GM12878 (cell line): ENCODE measurements around the gene CLCNKA. TPM values are rescaled to one million over a fixed set of nuclear protein-coding genes. Genes with fewer than 3 reads are reported as not detected.

Source experiments
- ATAC-seq: fragments of 200-7000 bp; cut with Tn5 transposase; 3 replicates; pipeline ENCODE4 v1.9.1; 2020; ENCODE audit warnings: mild to moderate bottlenecking, moderate library complexity
- BruUV-seq: library from RNA; stranded (reverse); fragments of 400-500 nt; replicated peaks from 2 replicates; lab custom pipeline; 2021; lab: Mats Ljungman, UMichigan
- CTCF ChIA-PET: fragments of 300-600 bp; sonication (Branson Sonifier 250); formaldehyde crosslinking; extraction: SDS; loops from one replicate; lab custom pipeline; 2021; ENCODE audit warnings: inconsistent platforms; lab: Yijun Ruan, JAX
- POLR2A ChIA-PET: fragments of 350-600 bp; formaldehyde crosslinking; extraction: SDS; loops from one replicate; lab custom pipeline; 2021; ENCODE audit warnings: inconsistent platforms; lab: Charles Lee
- RAD21 ChIA-PET: fragments of 300-600 bp; sonication (Branson Sonifier 250); formaldehyde crosslinking; loops from one replicate; lab custom pipeline; 2023; ENCODE audit warnings: antibody characterized with exemption; ENCODE audit not compliant: unreplicated experiment; lab: Charles Lee
- SMC1A ChIA-PET: fragments of 300-600 bp; sonication (Branson Sonifier 250); formaldehyde crosslinking; loops from one replicate; lab custom pipeline; 2023; ENCODE audit not compliant: unreplicated experiment, uncharacterized antibody; lab: Charles Lee
- DNase-seq: peaks from one replicate; pipeline ENCODE4 v3.0.0-alpha.2; 2011; ENCODE audit warnings: low read depth, low spot score
- FAIRE-seq: peaks from 3 replicates; lab custom pipeline; 2011; peaks lifted over from hg19 to GRCh38; lab: Jason Lieb, UNC
- H2AFZ ChIP-seq: 2 replicates; pipeline ENCODE4 v1.6.0; 2011; ENCODE audit warnings: low read depth, low read length, control low read depth; ENCODE audit not compliant: control insufficient read depth
- H3K27ac ChIP-seq: 2 replicates; pipeline ENCODE4 v1.5.1; 2011; ENCODE audit warnings: control low read depth; ENCODE audit not compliant: control insufficient read depth, insufficient read depth
- H3K27me3 ChIP-seq, 2 experiments: replicated peaks in 1 of 2; 2 replicates each; pipeline versions ENCODE4 v1.6.0 to v1.6.1; 2011; ENCODE audit warnings: low read length in 1 of 2; ENCODE audit not compliant: control insufficient read depth in 2 of 2, insufficient read depth in 2 of 2
- H3K36me3 ChIP-seq, 2 experiments: 2 replicates each; pipeline ENCODE4 v1.5.1; 2011; ENCODE audit warnings: low read length in 1 of 2; ENCODE audit not compliant: control insufficient read depth in 2 of 2, insufficient read depth in 2 of 2
- H3K4me1 ChIP-seq: 2 replicates; pipeline ENCODE4 v1.6.1; 2011; ENCODE audit warnings: mild to moderate bottlenecking, low read length, moderate library complexity, mixed read lengths; ENCODE audit not compliant: control insufficient read depth, insufficient read depth
- H3K4me2 ChIP-seq: 2 replicates; pipeline ENCODE4 v1.6.0; 2011; ENCODE audit warnings: control low read depth; ENCODE audit not compliant: control insufficient read depth, insufficient read depth
- H3K4me3 ChIP-seq: fragments of 200-600 bp; sonication (generic); 2 replicates; pipeline ENCODE4 v1.5.1; 2016
- H3K79me2 ChIP-seq: 2 replicates; pipeline ENCODE4 v1.6.0; 2011; ENCODE audit warnings: low read length; ENCODE audit not compliant: control insufficient read depth, insufficient read depth
- H3K9ac ChIP-seq: 2 replicates; pipeline ENCODE4 v1.8.0; 2011; ENCODE audit warnings: low read length, control low read depth, mixed read lengths; ENCODE audit not compliant: control insufficient read depth, insufficient read depth
- H3K9me3 ChIP-seq: replicated peaks from 3 replicates; pipeline ENCODE4 v1.5.1; 2011; ENCODE audit warnings: mild to moderate bottlenecking, low read length; ENCODE audit not compliant: control insufficient read depth, insufficient read depth
- H4K20me1 ChIP-seq: 2 replicates; pipeline ENCODE4 v1.6.0; 2011; ENCODE audit not compliant: control insufficient read depth, insufficient read depth
- BCL3 ChIP-seq: IDR thresholded peaks from 2 replicates; pipeline ENCODE4 v1.6.1; 2011; ENCODE audit warnings: borderline replicate concordance, low read depth, mild to moderate bottlenecking, moderate library complexity, low read length; ENCODE audit not compliant: insufficient read depth, poor library complexity, severe bottlenecking
- CBX3 ChIP-seq: fragments of 200-600 bp; sonication (generic); IDR thresholded peaks from 2 replicates; pipeline ENCODE4 v1.6.1; 2016; ENCODE audit warnings: low read depth, borderline replicate concordance
- EGR1 ChIP-seq, 2 experiments: IDR thresholded peaks; 1 replicate in 1 of 2; 2 replicates in 1 of 2; pipeline ENCODE4 v1.6.1; 2011 to 2012; ENCODE audit warnings: low read depth in 2 of 2, low read length in 2 of 2, borderline replicate concordance in 1 of 2, mild to moderate bottlenecking in 1 of 2, moderate library complexity in 1 of 2
- MTA2 ChIP-seq: fragments of 450-650 bp; IDR thresholded peaks from 2 replicates; pipeline ENCODE4 v1.6.1; 2016; ENCODE audit warnings: low read depth, mild to moderate bottlenecking, moderate library complexity
- SMAD5 ChIP-seq: IDR thresholded peaks from 2 replicates; pipeline ENCODE4 v1.6.1; 2016; ENCODE audit warnings: antibody characterized with exemption, low read depth
- TCF3 ChIP-seq: IDR thresholded peaks from 2 replicates; pipeline ENCODE4 v1.6.1; 2012; ENCODE audit warnings: low read depth, mild to moderate bottlenecking, low read length, borderline replicate concordance; ENCODE audit not compliant: insufficient read depth
- ZNF622 ChIP-seq: fragments of 450-650 bp; IDR thresholded peaks from 2 replicates; pipeline ENCODE4 v1.6.1; 2017; ENCODE audit warnings: mild to moderate bottlenecking, inconsistent platforms
- ZSCAN29 ChIP-seq: fragments of 450-650 bp; IDR thresholded peaks from 2 replicates; pipeline ENCODE4 v1.6.1; 2017; ENCODE audit warnings: mild to moderate bottlenecking, moderate library complexity
- WGBS: methylation state at CpG from one replicate; pipeline ENCODE4 v1.1.6; 2016; ENCODE audit warnings: low lambda C conversion rate; ENCODE audit not compliant: insufficient replicate concordance, insufficient coverage; ENCODE audit errors: missing lambda C conversion rate; 5-methylcytosine and 5-hydroxymethylcytosine counted together
- in situ Hi-C: fragments of 300-500 bp; cut with MboI; formaldehyde crosslinking; loops from 9 replicates; pipeline ENCODE4 v1.14.3; 2018; ENCODE audit warnings: mixed read lengths
- intact Hi-C: fragments of 100-400 bp; cut with micrococcal nuclease; formaldehyde crosslinking; loops from one replicate; pipeline ENCODE4 v1.14.2; 2022; ENCODE audit not compliant: unreplicated experiment
- polyA plus RNA-seq, 11 experiments: library from polyadenylated mRNA; depleted of rRNA in 4 of 11; unstranded in 6 of 11; stranded (reverse) in 5 of 11; fragments of >200 nt; fragmentation: Nextera tagmentation in 4 of 11; fragmentation: Illumina TruSeq in 1 of 11; extraction: Ambion mirVana in 4 of 11; extraction: Trizol in 1 of 11; gene quantifications; 1 replicate in 1 of 11; 2 replicates in 10 of 11; pipeline versions ENCODE4 v1.2.1 to v1.2.3, GENCODE V29; 2011 to 2016; ENCODE audit warnings: inconsistent platforms in 2 of 11, missing spikeins in 2 of 11, low read depth in 1 of 11
- total RNA-seq, 4 experiments: library from RNA; depleted of rRNA in 3 of 4; stranded (reverse); fragments of >200 nt in 3 of 4; fragmentation: Illumina TruSeq in 1 of 4; extraction: Trizol in 1 of 4; gene quantifications; 2 replicates each; pipeline versions ENCODE4 v1.2.1 to v1.2.3, GENCODE V29; 2013 to 2021

CLCNKA gene
- total and polyA plus RNA-seq, 10 of the 15 experiments (the other 5 are each of a cell fraction or from before 2014, with no cell fraction given) = 0.02 to 0.15 (median 0.08) TPM; not detected in 6

DNA sequence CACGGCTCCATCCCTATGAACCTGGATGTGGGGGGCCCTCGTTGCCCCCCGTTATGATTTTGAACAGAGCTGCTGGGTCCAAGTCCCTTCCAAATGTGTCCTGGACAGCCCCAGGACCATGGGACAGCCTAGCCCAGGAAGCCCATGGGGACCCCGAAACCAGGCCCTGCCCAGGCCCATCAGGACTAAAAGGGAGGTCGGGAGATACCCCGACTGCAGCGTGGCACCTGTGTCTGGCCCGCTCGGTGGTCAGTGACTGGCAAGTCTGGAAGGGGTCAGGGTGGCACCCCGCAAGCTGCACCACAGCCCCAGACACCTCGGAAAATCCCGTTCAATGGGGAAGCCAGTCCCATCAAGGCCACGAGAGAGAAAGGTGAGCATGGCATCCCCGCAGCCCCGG, 28.2 kb upstream of the CLCNKA start (continued):
- TF ChIP-seq ZSCAN29 (no peak), BCL3 (no peak), CBX3 (no peak), TCF3 (no peak), SMAD5 (no peak), EGR1 (IDR thresholded peaks at IDR 0.05; ENCODE audit: borderline replicate concordance in 1 of 2, low read depth in 2 of 2, low read length in 2 of 2) (no peak)

DNA sequence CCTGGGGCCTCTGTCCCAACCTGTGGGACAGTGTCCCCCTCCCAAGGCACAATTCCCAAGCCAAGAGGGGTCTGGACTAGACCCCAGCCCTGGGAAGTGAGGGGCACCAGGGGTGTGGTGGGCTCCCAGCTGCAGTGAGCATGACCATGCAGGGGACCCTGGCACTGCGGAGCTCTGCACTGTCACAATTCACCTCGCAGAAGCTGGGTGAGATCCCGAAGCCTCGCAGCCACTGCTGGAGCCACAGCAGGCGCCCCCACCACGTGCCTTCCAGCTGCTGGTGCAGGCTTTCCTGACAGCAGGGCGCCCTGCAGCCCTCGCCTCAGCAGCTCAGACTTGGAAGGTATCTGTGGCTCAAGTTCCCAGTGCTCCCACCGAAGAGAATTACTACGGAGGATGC, 27.8 kb upstream of the CLCNKA start:
- Histone ChIP-seq H3K27me3 (no peaks in the 10 kb centered on the region), H3K4me1 (no peaks in the 10 kb centered on the region)
- DNase-seq = no peak
- TF ChIP-seq MTA2 (no peak), ZNF622 (no peak)
- TF ChIP-seq, all 136 proteins: peak for 0
- ChIA-PET CTCF (interaction anchor here (0.6 to 2.6 kb wide), 9 partner anchors 38 to 202 kb away, joined by 3 to 14 read pairs (median 4); no protein-coding TSS in a partner anchor), POLR2A (no interaction called here), RAD21 (interaction anchor here (1.0 to 2.4 kb wide), 2 partner anchors 178 to 202 kb away, joined by 5 to 11 read pairs; no protein-coding TSS in a partner anchor), SMC1A (interaction anchor here (1.6 to 2.2 kb wide), 4 partner anchors 14 to 203 kb away, joined by 6 to 10 read pairs (median 8); partner anchors contain the start of gene ZBTB17)
- in situ Hi-C loops = no loop called here
- 64% methylated on average over 10 of the region's 10 CpGs for WGBS
- intact Hi-C loops = loop anchor here (1.0 to 5.0 kb wide), 2 partner anchors 37 to 202 kb away; no protein-coding TSS in a partner anchor
- no peak for ATAC-seq
- BruUV-seq = no TSS peak
- Histone ChIP-seq H3K4me2 (no peak overlapping the region), H3K9ac (no peak overlapping the region), H3K9me3 (no peaks in the 10 kb centered on the region), H4K20me1 (no peaks in the 10 kb centered on the region; the same call in 1 of the 2 replicates), H2AFZ (no peak overlapping the region), H3K4me3 (no peak overlapping the region), H3K27ac (no peak overlapping the region), H3K36me3 (no peaks in the 10 kb centered on the region), H3K79me2 (no peaks in the 10 kb centered on the region)
- FAIRE-seq = no peak
